ENCODE results near the gene BDH1. TPM values are rescaled to one million over a fixed set of nuclear protein-coding genes. Genes with fewer than 3 reads are reported as not detected.
"Not testable (repeated sequence)": the region's sequence is repeated elsewhere in the genome, so short reads cannot be mapped to it uniquely, and the experiment has no call there.

BDH1 gene
- total RNA-seq, 6 donors from 2014 or later: 13.5 to 30.4 (median 23.0) TPM

- H3K27ac ChIP-seq: no peak overlapping the region
- no peaks in the 10 kb centered on the region for H3K27me3 ChIP-seq
- 91 to 92% methylated on average over 13 of the region's 13 CpGs for WGBS, 2 donors
- TF ChIP-seq EP300 (IDR thresholded peaks at IDR 0.05): no peak
- no peak for TF ChIP-seq CTCF (IDR thresholded peaks at IDR 0.05)
- no peak for TF ChIP-seq POLR2A (IDR thresholded peaks at IDR 0.05)
- TF ChIP-seq POLR2AphosphoS5 (IDR thresholded peaks at IDR 0.05): no peak
- DNase-seq: no peak
- no peak overlapping the region for H3K4me3 ChIP-seq
- peak in 1 of 2 donors; percentile 40 for ATAC-seq (ENCODE audit: low FRiP score in 2 of 2)
- no peaks in the 10 kb centered on the region for H3K4me1 ChIP-seq
- peaks cover 0 to 6% (median 0%) of the 10 kb centered on the region in 4 donors for H3K36me3 ChIP-seq
- no peaks in the 10 kb centered on the region for H3K9me3 ChIP-seq
These were observed 21.8 kb upstream of the BDH1 start for GRCh38 chr3:197577366-197578074.

DNA sequence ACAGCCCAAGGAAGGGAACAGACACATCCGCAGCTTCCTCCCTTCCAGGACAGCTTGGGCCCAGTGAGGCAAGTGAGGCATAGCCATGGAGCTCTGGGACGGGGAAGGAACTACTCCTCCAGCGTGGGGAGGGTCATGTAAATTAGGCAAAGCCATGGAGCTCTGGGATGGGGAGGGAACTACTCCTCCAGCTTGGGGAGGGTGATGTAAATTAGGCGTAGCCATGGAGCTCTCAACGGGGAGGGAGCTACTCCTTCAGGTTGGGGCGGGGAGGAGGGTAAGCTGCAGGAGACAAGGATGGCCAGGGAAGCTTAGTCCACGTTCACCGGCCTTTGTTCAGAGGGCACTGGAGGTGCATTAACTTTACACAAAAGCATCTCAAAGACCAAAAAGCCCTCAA, 21.1 kb upstream of the BDH1 start:
- WGBS, 2 donors: 88 to 94% methylated on average over 5 to 8 of the region's 8 CpGs
- no peaks in the 10 kb centered on the region for H3K27me3 ChIP-seq
- DNase-seq (no peak), ATAC-seq (ENCODE audit: low FRiP score in 2 of 2) (peak in 1 of 2 donors; percentile 31)
- TF ChIP-seq POLR2AphosphoS5 (IDR thresholded peaks at IDR 0.05): no peak
- peaks cover 0 to 6% (median 0%) of the 10 kb centered on the region in 4 donors for H3K36me3 ChIP-seq
- H3K9me3 ChIP-seq: no peaks in the 10 kb centered on the region
- no peak overlapping the region for H3K4me3 ChIP-seq
- no peaks in the 10 kb centered on the region for H3K4me1 ChIP-seq
- no peak overlapping the region for H3K27ac ChIP-seq

- no peak overlapping the region for H3K27ac ChIP-seq
- no peaks in the 10 kb centered on the region for H3K27me3 ChIP-seq
- no peak overlapping the region for H3K4me3 ChIP-seq
- H3K36me3 ChIP-seq: peaks cover 0 to 6% (median 0%) of the 10 kb centered on the region in 4 donors
- no peaks in the 10 kb centered on the region for H3K4me1 ChIP-seq
- WGBS, 2 donors: 79 to 88% methylated on average over 5 of the region's 5 CpGs
- ATAC-seq (ENCODE audit: low FRiP score in 2 of 2) (no peak), DNase-seq (no peak)
- TF ChIP-seq CTCF (IDR thresholded peaks at IDR 0.05) (no peak), POLR2AphosphoS5 (IDR thresholded peaks at IDR 0.05) (no peak), EP300 (IDR thresholded peaks at IDR 0.05) (no peak), POLR2A (IDR thresholded peaks at IDR 0.05) (no peak)
- no peaks in the 10 kb centered on the region for H3K9me3 ChIP-seq
These were observed 19.6 kb upstream of the BDH1 start for GRCh38 chr3:197575362-197575761.

- not testable (repeated sequence) for H3K9me3 ChIP-seq; H3K36me3 ChIP-seq; ATAC-seq (ENCODE audit: low FRiP score in 2 of 2); H3K27ac ChIP-seq; H3K27me3 ChIP-seq; H3K4me1 ChIP-seq; H3K4me3 ChIP-seq; DNase-seq
- 35 to 40% methylated on average over 4 of the region's 4 CpGs for WGBS, 2 donors
These were observed 18.7 kb upstream of the BDH1 start for GRCh38 chr3:197574396-197574991.

GRCh38 chr3:197573048-197573767, 17.4 kb upstream of the BDH1 start:
- no peak overlapping the region for H3K4me3 ChIP-seq
- H3K36me3 ChIP-seq: peaks cover 0 to 6% (median 0%) of the 10 kb centered on the region in 4 donors
- no peak overlapping the region for H3K27ac ChIP-seq
- 81 to 86% methylated on average over 6 of the region's 6 CpGs for WGBS, 2 donors
- no peaks in the 10 kb centered on the region for H3K9me3 ChIP-seq
- H3K27me3 ChIP-seq: no peaks in the 10 kb centered on the region
- ATAC-seq (ENCODE audit: low FRiP score in 2 of 2) (no peak), DNase-seq (no peak)
- TF ChIP-seq EP300 (IDR thresholded peaks at IDR 0.05): no peak
- TF ChIP-seq POLR2A (IDR thresholded peaks at IDR 0.05): no peak
- TF ChIP-seq CTCF (IDR thresholded peaks at IDR 0.05): no peak
- no peaks in the 10 kb centered on the region for H3K4me1 ChIP-seq

- H3K4me3 ChIP-seq; H3K27ac ChIP-seq; ATAC-seq (ENCODE audit: low FRiP score in 2 of 2); DNase-seq; H3K27me3 ChIP-seq; H3K36me3 ChIP-seq; H3K9me3 ChIP-seq; H3K4me1 ChIP-seq: not testable (repeated sequence)
These were observed 16.1 kb upstream of the BDH1 start for GRCh38 chr3:197571880-197572172.

DNA sequence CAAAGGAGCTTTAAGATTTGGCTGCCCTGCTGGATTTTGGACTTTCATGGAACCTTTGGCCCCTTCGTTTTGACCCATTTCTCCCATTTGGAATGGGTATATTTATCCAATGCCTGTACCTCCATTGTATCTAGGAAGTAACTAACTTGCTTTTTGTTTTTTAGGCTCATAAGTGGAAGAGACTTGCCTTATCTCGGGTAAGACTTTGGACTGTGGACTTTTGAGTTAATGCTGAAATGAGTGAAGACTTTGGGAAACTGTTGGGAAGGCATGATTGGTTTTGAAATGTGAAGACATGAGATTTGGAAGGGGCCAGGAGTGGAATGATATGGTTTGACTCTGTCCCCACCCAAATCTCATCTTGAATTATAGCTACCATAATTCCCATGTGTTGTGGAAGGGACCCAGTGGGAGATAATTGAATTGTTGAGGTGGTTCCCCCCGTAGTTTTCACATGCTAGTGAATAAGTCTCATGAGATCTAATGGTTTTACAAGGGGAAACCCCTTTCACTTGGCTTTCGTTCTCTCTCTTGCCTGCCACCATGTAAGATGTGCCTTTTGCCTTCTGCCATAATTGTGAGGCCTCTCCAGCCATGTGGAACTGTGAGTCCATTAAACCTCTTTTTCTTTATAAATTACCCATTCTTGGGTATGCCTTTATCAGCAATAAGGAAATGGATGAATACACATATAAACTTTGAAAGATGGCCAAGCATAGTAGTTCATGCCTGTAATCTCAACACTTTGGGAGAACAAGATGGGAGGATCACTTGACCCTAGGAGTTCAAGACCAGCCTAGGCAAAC, 15.5 kb upstream of the BDH1 start:
- not testable (repeated sequence) for DNase-seq; H3K9me3 ChIP-seq; ATAC-seq (ENCODE audit: low FRiP score in 2 of 2); H3K36me3 ChIP-seq; H3K27ac ChIP-seq; H3K4me1 ChIP-seq; H3K27me3 ChIP-seq; H3K4me3 ChIP-seq
- 84 to 89% methylated on average over 4 of the region's 4 CpGs for WGBS, 2 donors

DNA sequence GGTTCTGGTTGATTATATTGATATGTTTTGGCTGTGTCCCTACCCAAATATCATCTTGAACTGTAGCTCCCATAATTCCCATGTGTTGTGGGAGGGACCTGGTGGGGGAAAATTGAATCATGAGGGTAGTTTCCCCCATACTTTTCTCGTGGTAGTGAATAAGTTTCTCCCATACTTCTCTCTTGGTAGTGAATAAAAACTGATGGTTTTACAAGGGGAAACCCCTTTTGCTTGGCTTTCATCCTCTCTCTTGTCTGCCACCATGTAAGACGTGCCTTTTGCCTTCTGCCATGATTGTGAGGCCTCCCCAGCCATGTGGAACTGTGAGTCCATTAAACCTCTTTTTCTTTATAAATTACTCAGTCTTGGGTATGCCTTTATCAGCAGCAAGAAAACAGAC, 13.7 kb upstream of the BDH1 start:
- not testable (repeated sequence) for ATAC-seq (ENCODE audit: low FRiP score in 2 of 2); H3K4me3 ChIP-seq; H3K36me3 ChIP-seq; H3K27ac ChIP-seq; H3K27me3 ChIP-seq; DNase-seq; H3K9me3 ChIP-seq; H3K4me1 ChIP-seq
- WGBS, 2 donors: 70 to 81% methylated on average over 2 of the region's 2 CpGs

Data from upper lobe of left lung (tissue), 6 donors.